ENCODE measurements around the gene AKR1B15. TPM values are rescaled to one million over a fixed set of nuclear protein-coding genes. Genes with fewer than 3 reads are reported as not detected.

AKR1B15 gene
- total and polyA plus RNA-seq, 2 experiments from 2014 or later: not detected

- TF ChIP-seq ZNF462 (CRISPR knock-in tag; IDR thresholded peaks at IDR 0.05) (no peak), CREB1 (CRISPR knock-in tag; IDR thresholded peaks at IDR 0.05; ENCODE audit: low read depth) (no peak), REST (IDR thresholded peaks at IDR 0.05; ENCODE audit: unreplicated experiment) (no peak), NANOG (IDR thresholded peaks at IDR 0.05; ENCODE audit: borderline replicate concordance) (no peak)
These were observed 67.7 kb downstream of the AKR1B15 start (continued) for GRCh38 chr7:134616611-134617010.

GRCh38 chr7:134618756-134619530 is 70.0 kb downstream of the AKR1B15 start:
- H3K27ac ChIP-seq (ENCODE audit: low read depth): no peak overlapping the region
- H4K20me1 ChIP-seq (replicated peaks; ENCODE audit: insufficient read depth): no peaks in the 10 kb centered on the region
- no peaks in the 10 kb centered on the region for H3K9me3 Mint-ChIP-seq
- no peak overlapping the region for H3K27ac Mint-ChIP-seq
- no peak overlapping the region for H3K4me2 ChIP-seq
- no peaks in the 10 kb centered on the region for H3K36me3 Mint-ChIP-seq (ENCODE audit: low read depth)
- H3K4me1 ChIP-seq (ENCODE audit: insufficient read depth): peaks cover 7% of the 10 kb centered on the region; the same call in 1 of the 2 replicates
- peaks cover 4% of the 10 kb centered on the region; the same call in 2 of the 3 replicates for H3K4me1 Mint-ChIP-seq
- ATAC-seq (no peak), DNase-seq (ENCODE audit: low spot score) (no peak)
- no peaks in the 10 kb centered on the region for H3K27me3 Mint-ChIP-seq (ENCODE audit: insufficient read depth, low read depth, poor library complexity)
- no peaks in the 10 kb centered on the region for H3K27me3 ChIP-seq (ENCODE audit: insufficient read depth)
- peaks cover 12% of the 10 kb centered on the region for H3K9me2 ChIP-seq (ENCODE audit: insufficient read depth)
- H3F3A ChIP-seq (replicated peaks; ENCODE audit: low read depth): no peaks in the 10 kb centered on the region
- H2AFZ ChIP-seq: no peak overlapping the region
- no peak overlapping the region for H3K4me3 ChIP-seq
- no peaks in the 10 kb centered on the region for H3K79me2 ChIP-seq (replicated peaks; ENCODE audit: insufficient read depth)
- no peaks in the 10 kb centered on the region for H3K36me3 ChIP-seq (ENCODE audit: insufficient read depth)
- no peak overlapping the region for H3K4me3 Mint-ChIP-seq
- TF ChIP-seq REST (IDR thresholded peaks at IDR 0.05; ENCODE audit: unreplicated experiment) (no peak), POLR2AphosphoS5 (IDR thresholded peaks at IDR 0.05; ENCODE audit: low read depth) (no peak), EZH2 (IDR thresholded peaks at IDR 0.05; ENCODE audit: low read depth, unreplicated experiment) (no peak)
